Measurements from ENCODE around the gene YIPF1.
"Not testable (repeated sequence)": the region's sequence is repeated elsewhere in the genome, so short reads cannot be mapped to it uniquely, and the experiment has no call there.

Gene YIPF1

GRCh38 chr1:53850082-53850673, 39.4 kb downstream of the YIPF1 start:
- no peak for DNase-seq (ENCODE audit: low read depth, low spot score)
- H3K27ac ChIP-seq = no peak overlapping the region

- no peak overlapping the region for H3K27ac ChIP-seq
Observed at GRCh38 chr1:53847980-53848379, 41.6 kb downstream of the YIPF1 start.

GRCh38 chr1:53842347-53842746, 47.2 kb downstream of the YIPF1 start:
- no peak overlapping the region for H3K27ac ChIP-seq
- no peak for DNase-seq (ENCODE audit: low read depth, low spot score)

More at GRCh38 chr1:53847980-53848379, 41.6 kb downstream of the YIPF1 start:
- no peak for DNase-seq (ENCODE audit: low read depth, low spot score)

- H3K27ac ChIP-seq = peak overlapping the region; percentile 94
- no peak for DNase-seq (ENCODE audit: low read depth, low spot score)
Observed at GRCh38 chr1:53838654-53838974, 51.0 kb downstream of the YIPF1 start.

- peak within 1 kb of the TSS; percentile 94 for H3K27ac ChIP-seq
- peak; percentile 81 for DNase-seq (ENCODE audit: low read depth, low spot score)
Observed at GRCh38 chr1:53837924-53838653, 51.5 kb downstream of the YIPF1 start, which contains the start of gene NDC1. Gene NDC1 (minus strand): TSS chr1:53838296. CDS start chr1:53838261, 35 bp downstream.

DNA sequence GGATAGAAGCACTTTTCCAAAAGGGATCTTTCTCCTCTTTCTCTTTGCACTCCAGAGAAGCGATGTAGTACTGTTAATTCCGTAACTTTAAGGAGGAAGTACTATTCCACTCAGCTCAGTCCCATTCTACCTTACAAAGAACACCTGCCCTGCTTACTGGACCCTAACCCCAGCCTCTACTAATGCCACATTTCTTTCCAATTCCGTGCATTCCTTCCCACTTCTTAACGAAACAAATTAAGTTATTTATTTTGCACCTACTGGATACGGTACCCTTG, 52.0 kb downstream of the YIPF1 start:
- H3K27ac ChIP-seq = peak overlapping the region; percentile 94
- DNase-seq (ENCODE audit: low read depth, low spot score) = no peak

- H3K27ac ChIP-seq = no peak overlapping the region
- DNase-seq (ENCODE audit: low read depth, low spot score) = no peak
Observed at GRCh38 chr1:53835491-53835890, 54.1 kb downstream of the YIPF1 start.

- DNase-seq (ENCODE audit: low read depth, low spot score) = no peak
- no peak overlapping the region for H3K27ac ChIP-seq
Observed at GRCh38 chr1:53834776-53835175, 54.8 kb downstream of the YIPF1 start.

DNA sequence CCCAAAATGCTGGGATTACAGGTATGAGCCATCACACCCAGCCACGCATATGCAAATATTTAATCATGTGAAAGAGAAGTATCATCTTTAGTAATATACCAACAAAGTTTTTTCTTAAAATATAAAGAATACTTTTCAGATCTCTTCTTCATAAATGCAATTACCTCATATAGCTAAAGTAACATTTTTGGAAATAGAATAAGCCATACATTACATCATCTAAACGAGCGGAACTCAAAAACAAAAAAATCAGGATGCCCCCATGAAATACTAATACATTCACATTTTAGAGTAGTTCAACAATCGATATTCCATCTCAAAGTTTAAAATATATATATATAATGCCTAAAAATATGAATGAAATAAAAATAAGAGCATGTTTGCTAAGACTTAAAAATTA, 56.2 kb downstream of the YIPF1 start:
- DNase-seq (ENCODE audit: low read depth, low spot score) = no peak
- H3K27ac ChIP-seq = no peak overlapping the region

DNA sequence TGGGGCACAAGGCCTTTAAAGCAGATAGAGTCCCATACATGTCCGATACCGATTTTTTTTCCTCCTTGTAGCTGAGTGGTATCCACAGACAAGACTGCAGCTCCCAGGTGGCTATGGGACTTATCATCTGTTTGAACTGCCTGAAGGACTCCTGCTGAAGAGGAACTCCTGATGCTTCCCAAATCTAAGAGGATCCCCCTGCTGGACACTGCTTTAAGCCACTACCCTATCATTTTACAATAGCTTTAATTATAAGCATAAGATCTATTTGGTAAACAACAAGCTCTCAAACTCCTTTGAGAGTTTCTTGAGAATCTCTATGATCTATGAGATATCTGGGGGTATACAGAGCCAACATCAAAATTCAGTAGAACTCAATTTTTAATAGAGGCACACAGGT, 63.2 kb downstream of the YIPF1 start:
- no peak for DNase-seq (ENCODE audit: low read depth, low spot score)
- no peak overlapping the region for H3K27ac ChIP-seq

GRCh38 chr1:53825306-53825705, 64.3 kb downstream of the YIPF1 start:
- no peak for DNase-seq (ENCODE audit: low read depth, low spot score)
- no peak overlapping the region for H3K27ac ChIP-seq

GRCh38 chr1:53822931-53823330, 66.7 kb downstream of the YIPF1 start:
- no peak for DNase-seq (ENCODE audit: low read depth, low spot score)

DNA sequence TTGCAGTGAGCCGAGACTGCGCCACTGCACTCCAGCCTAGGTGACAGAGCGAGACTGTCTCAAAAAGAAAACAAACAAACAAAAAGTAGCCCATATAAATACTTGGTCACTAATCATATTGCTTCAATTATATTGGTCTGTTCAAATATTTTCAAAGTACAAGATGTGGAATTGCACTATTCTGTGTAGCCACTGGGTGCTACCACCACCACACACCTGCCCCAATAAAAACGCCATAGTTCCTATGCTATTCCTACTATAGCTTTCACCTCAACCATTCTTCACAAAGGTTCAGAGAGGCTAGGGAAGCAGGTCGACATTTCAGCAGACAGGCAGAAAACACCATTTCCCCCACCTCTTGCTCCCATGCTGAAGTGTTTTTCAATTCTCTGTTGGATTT, 68.2 kb downstream of the YIPF1 start:
- DNase-seq (ENCODE audit: low read depth, low spot score) = no peak
- no peak overlapping the region for H3K27ac ChIP-seq

More at GRCh38 chr1:53822931-53823330, 66.7 kb downstream of the YIPF1 start:
- no peak overlapping the region for H3K27ac ChIP-seq

GRCh38 chr1:53819387-53819786, 70.2 kb downstream of the YIPF1 start:
- no peak overlapping the region for H3K27ac ChIP-seq
- DNase-seq (ENCODE audit: low read depth, low spot score) = no peak

- DNase-seq (ENCODE audit: low read depth, low spot score); H3K27ac ChIP-seq: not testable (repeated sequence)
Observed at GRCh38 chr1:53816584-53816983, 73.0 kb downstream of the YIPF1 start.

- not testable (repeated sequence) for DNase-seq (ENCODE audit: low read depth, low spot score); H3K27ac ChIP-seq
Observed at GRCh38 chr1:53815484-53815883, 74.1 kb downstream of the YIPF1 start.

GRCh38 chr1:53811414-53811851, 78.2 kb downstream of the YIPF1 start:
- DNase-seq (ENCODE audit: low read depth, low spot score) = no peak
- H3K27ac ChIP-seq = no peak overlapping the region

DNA sequence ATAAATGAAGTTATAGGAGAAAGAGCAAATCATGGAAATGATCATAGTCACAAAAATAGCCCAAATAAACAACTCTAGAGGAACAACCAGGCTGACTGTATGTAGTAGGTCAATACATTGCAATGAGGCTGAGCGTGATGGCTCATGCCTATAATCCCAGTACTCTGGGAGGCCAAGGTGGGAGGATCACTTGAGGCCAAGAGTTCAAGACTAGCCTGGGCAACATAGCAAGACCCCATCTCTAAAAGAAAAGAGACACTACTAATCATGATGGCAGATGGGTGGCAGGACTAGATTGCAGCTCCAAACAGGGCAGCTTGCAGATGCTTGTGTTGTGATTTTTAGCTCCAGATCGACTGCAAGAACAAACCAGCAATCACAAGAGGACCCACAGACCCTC, 79.1 kb downstream of the YIPF1 start:
- no peak overlapping the region for H3K27ac ChIP-seq
- DNase-seq (ENCODE audit: low read depth, low spot score) = no peak

DNA sequence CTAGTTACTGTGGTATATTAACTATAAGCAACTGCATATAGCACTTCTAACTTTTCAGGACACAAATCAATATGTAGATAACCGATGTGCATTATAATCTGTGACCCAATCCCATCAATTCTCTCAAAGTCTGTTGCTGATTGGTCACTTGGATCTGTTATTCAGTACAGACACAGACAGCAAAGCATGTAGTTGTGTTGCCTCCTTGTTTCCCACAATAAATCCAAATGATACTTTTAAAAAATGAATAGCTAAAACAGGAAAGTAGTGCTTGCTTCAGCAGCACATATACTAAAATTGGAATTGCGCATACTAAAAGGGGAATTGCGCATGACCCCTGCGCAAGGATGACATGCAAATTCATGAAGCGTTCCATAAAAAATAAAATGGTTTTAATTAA, 79.6 kb downstream of the YIPF1 start:
- H3K27ac ChIP-seq = no peak overlapping the region
- DNase-seq (ENCODE audit: low read depth, low spot score) = no peak

- no peak overlapping the region for H3K27ac ChIP-seq
- DNase-seq (ENCODE audit: low read depth, low spot score) = no peak
Observed at GRCh38 chr1:53807916-53808315, 81.7 kb downstream of the YIPF1 start.

GRCh38 chr1:53804791-53805505, 84.6 kb downstream of the YIPF1 start:
- H3K27ac ChIP-seq = no peak overlapping the region
- DNase-seq (ENCODE audit: low read depth, low spot score) = no peak

DNA sequence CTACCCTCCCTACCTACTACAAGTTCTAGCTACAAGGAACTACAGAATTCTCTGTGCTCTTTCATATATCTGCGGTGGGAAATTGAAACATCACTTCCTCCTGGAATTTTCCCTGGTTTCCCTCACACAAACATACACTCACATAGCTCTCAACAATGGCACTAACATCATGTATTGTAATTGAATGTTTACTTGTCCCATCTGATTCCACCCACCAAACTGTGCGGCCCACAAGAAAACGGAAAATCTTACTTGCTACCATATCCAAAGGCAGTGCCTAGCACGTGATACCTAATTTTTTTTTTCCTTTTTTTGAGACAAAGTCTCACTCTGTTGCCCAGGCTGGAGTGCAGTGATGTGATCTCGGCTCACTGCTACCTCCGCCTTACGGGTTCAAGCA, 85.4 kb downstream of the YIPF1 start:
- no peak overlapping the region for H3K27ac ChIP-seq
- no peak for DNase-seq (ENCODE audit: low read depth, low spot score)

Measured in epithelial cell of prostate (primary cell).